Sciatic nerve (tissue), 2 donors: ENCODE measurements around the gene MEF2C. TPM values are rescaled to one million over a fixed set of nuclear protein-coding genes. Genes with fewer than 3 reads are reported as not detected.

Experiments
- ATAC-seq: fragments of 200-7000 bp; cut with Tn5 transposase; one replicate; pipeline ENCODE4 v1.9.1; 2020; ENCODE audit warnings: mild to moderate bottlenecking, moderate library complexity
- DNase-seq: peaks from one replicate; pipeline ENCODE4 v3.0.0-alpha.2; 2020; ENCODE audit warnings: low spot score
- intact Hi-C: fragments of 100-400 bp; cut with DNase I; formaldehyde crosslinking; loops from one replicate; pipeline ENCODE4 v1.14.2; 2022
- total RNA-seq: library from RNA; stranded (reverse); fragmentation: NEBNext Ultra II Directional; extraction: Animal tissue kit (Norgen Biotek cat#: 25700); gene quantifications from one replicate; pipeline ENCODE4 v1.2.1, GENCODE V29; 2021
- donor health status: DM: no; HTN: no; CAD: no.
- donor health status: DM: no; HTN: no; CAD: no.

Gene MEF2C
- total RNA-seq, 1 donor from 2014 or later: 97.3 TPM

DNA sequence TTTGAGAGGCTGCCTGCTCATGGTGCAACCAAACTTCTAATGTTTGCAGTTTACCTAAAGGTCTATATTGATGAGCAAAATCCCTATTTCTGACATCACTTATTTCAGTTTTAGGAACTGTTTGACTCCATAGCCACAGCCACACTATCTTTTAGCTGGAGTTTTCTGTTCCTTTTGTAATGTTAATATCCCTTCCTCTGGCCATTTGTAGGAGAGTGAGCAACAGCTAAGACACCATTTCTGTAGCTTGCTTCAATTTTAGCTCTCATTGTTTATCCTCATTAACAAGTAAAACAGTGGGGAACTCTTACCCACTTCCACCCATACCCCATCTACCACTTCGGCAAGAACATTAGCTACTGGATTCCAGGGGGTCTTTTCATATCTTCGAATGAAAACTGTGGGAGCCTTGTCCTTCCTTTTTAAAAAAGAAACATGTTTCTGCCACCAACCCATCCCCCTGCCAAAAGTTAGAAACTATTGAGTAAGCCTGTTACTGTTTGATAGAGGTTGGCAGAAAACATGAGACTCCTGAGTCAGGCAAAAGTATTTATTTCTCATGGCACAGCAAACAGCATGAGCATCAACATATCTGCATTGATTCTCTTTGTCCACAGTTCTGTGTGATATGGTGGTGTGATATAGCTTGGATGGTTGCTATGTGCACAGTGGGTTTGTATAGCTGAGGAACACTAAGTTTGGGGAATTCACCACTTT lies 174.1 kb downstream of the MEF2C start:
- ATAC-seq (no peak), DNase-seq (no peak)
- intact Hi-C loops: no loop called here

DNA sequence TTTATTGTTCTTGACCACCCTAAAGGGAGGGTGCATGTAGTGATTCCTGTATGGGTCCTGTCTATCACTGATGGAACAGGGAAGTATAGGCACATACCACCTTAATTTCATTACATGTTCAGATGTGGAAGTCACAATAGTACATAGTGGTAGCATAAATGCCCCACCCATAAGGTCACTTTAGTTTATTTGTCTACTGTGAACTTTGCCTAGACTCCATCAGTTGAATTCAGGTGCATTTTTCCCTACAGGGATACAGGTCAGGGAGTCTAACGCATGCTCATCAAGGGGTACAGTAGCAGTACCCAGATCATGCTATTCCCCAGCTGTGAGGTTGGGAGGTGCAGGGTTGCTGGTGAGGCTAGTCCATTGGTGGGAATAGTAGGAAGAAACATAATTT lies 175.0 kb downstream of the MEF2C start:
- no peak for DNase-seq
- intact Hi-C loops: no loop called here
- ATAC-seq: no peak

DNA sequence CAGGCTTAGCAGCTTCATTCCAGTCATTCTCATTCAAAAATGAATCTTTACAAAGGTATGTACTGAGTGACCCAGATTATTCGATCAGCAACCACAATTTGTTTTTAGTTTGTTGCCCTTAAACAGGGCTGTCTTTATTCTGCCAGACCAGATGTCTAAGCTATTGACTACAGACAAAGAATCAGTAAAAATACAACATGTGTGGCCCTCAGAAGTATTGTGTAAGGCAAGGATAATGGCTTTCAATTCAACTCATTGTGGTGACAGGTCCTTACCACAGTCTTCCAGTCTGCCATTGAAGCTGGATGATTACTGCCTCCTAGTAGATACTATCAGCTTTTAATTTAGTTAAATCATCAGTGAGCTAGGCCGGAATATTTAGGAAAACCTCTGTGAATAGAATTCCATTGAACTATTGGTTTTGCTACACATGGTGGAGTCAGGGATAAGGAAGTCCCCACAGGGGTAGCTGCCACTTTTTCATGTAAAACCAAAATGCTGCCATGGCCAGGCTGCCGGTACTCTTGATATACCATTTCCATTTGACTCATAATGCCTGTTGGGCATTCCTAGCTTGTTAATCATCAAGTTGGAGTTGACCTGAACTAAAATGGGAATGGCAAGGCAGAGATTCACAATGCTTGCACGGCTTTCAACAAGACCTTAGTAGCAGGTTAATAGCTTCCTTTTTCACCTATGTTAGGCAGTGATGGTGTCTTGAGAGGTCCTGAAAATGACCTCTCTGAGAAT lies 175.6 kb downstream of the MEF2C start:
- no peak for DNase-seq
- intact Hi-C loops: no loop called here
- no peak for ATAC-seq

DNA sequence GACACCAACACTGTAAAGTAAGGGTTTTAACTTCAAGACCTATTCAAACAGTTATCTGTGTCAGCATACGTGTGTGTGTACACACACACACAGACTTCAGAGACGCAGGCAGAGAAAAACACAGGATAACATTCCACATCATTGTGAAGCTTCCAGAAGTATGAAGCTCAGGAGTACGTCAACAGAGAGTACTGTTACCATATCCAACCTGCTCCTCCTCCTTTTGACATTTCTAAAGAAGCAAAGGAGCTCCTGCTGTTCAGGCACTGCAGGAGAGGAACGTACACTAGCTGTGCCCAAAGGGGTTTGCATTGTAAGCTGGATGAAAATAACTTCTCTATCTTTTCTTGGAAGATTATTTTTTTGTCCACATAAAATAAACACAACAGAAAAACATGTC lies 180.7 kb downstream of the MEF2C start:
- no peak for DNase-seq
- intact Hi-C loops: no loop called here
- ATAC-seq: no peak

DNA sequence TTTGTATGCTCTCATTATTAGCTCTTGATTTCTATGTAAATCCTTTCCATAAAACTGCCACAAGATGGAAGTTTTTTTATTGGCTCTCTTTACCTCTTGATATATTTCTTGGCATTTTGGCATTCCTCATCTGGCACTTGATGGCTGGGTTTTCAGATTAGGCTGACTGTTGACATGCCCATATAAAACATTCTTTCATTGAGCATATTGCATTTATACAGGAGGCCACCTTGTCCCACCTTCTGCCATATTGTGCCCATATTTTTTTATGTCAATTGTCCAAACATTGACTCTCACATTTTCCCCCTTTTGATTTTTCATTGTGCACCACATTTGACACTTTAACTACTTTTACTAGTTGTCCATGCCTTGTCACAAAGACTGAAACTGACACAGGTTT lies 182.9 kb downstream of the MEF2C start:
- DNase-seq (no peak), ATAC-seq (no peak)
- intact Hi-C loops: no loop called here

DNA sequence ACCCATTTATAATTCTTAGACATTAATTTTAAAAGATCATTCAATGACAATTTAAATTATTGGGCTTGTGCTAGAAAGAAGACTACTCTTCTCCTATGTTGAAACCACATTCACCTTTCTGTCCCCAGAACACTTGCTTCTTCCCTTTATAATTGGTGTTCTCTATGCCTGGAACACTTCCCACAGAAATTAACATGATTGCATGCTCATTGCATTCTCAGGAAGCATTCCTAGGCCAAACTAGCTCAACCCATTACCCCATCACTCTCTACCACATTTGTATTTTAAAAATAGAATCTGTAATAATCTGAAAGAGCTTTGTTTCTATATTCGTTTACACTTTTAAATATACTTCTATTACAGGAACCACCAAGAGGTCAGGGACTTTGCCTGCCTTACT lies 184.7 kb downstream of the MEF2C start:
- DNase-seq (no peak), ATAC-seq (no peak)
- intact Hi-C loops: no loop called here

DNA sequence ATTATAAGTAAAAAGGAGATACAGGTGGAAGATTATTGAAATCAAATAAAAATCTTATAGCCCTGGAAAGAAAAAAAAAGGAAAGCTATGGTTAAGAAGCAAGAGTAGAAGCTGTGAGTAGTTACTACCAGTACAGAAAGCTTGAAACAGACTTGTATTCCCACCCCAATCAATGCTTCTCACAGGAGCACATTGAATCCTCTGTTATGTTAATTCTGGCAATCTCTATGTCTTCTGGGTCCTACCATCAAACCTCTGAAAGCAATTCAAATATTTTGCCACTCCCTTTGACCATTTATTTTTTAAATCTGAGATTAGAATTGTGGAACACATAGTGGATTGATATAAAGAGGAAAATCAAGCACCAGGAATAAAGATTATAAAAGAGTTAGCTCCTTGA lies 186.5 kb downstream of the MEF2C start:
- DNase-seq (no peak), ATAC-seq (no peak)
- intact Hi-C loops: no loop called here

DNA sequence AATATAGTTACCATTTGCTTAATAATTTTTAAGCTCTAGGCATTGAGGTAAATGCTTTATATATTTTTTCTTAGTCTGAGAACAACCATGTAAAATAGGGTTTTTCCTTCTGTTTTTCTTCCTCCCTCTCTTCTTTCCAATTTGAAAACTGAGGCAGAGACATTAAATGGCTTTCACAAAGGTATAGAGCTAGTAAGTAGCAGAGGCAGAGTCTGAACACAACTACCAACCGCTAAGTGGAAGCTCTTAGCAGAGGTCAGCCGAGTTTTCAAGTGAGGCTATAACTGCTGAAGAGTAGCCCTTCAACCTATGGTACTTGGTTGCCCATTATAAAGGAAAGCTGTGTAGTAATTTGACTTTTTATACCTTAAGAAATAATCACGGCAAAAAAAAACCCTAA lies 187.1 kb downstream of the MEF2C start:
- no peak for ATAC-seq
- no peak for DNase-seq
- intact Hi-C loops: no loop called here

DNA sequence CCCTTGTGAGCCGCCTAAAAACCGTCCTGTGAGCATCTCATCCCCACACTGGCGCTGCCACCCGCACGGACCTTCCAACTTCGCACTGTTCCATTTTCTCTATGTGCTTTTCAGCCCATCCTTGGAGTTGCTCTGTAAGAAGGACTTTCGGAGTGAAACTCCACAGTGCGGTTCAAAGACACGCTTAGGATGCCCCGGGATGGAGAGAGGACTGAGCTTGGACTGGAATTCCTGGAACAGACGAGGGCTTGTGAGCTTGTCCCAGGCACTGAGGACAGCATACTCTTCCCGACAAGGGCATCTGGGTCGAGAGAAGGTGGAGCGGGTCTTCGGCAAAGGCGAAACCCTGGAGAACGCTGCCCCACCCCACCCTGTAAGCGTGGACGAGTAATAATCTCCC lies 187.8 kb downstream of the MEF2C start:
- ATAC-seq (no peak), DNase-seq (no peak)
- intact Hi-C loops: no loop called here

DNA sequence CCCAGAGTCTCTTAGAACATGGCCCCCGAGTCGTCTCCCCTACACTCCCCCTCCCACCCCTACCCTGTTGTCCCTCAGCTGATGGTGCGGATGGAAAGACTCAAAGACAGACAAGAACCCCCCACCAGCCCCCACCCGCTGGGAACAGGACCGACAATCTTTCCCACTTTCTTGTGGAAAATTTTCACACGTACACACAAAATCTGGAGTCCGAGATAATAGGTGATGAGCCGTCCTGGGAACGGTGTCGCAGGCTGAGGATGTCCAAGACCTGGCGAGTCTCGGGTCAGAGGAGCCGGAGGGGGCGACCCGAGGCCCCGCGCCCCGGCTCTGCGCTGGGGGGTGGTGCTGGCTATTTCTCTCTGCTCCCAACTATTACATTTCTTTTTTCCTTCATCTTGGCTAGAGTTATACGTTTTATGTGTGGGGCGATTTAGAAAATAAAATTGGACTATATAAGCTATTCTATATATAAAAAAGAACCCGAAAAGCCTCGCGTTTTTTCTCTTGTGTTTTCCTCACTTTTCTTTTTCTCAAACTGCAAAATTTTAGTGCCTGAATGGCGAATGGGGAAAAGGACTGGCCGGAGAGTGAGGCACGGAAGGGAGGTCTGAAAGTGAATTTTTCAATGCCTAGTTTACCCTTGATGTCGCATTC lies 188.8 kb downstream of the MEF2C start:
- no peak for ATAC-seq
- intact Hi-C loops: loop anchor here (5.0 kb wide), 1 partner anchor 912 kb away; no protein-coding TSS in a partner anchor
- DNase-seq: no peak

DNA sequence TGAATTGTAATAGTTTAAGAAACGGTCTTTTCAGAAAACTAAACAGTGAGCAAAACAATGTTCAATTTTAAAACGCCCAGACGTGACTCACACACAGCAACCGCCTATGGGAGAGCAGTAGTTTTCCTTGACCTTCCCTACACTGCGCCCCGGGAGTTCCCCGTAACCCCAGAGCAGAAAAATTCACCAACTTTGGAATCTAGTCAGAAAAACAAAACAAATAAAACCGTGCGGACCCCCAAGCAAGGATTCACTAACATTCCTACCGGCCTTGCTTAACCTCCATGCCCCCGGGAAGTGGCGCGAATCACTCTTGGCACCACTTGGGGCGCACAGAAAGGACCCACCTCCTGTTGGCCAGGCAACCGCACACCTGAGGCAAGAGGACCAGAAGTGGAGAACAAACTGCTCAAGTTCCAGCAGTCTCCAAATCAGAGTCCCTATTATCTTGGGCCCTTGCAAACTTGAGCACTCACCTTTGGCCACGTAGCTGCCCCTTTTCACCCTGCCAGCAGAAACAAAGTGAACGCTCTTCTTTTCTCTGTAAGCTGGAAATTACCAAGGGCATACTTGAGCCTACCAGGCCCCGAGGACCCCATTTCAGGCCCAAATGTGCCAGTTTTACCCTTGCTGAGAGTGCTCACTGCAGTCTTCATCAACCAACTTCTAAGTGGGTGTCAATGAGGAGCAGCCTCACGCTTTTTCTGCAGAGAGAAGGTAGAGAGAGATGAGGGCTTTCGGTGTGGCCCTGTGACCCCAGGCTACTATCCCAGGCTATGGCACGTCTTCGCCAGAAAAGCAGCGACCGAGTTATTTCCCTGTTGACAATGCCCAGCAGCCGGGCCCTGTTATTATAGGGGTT lies 189.7 kb downstream of the MEF2C start:
- no peak for DNase-seq
- ATAC-seq: no peak
- intact Hi-C loops: loop anchor here (5.0 kb wide), 1 partner anchor 911 kb away; no protein-coding TSS in a partner anchor

DNA sequence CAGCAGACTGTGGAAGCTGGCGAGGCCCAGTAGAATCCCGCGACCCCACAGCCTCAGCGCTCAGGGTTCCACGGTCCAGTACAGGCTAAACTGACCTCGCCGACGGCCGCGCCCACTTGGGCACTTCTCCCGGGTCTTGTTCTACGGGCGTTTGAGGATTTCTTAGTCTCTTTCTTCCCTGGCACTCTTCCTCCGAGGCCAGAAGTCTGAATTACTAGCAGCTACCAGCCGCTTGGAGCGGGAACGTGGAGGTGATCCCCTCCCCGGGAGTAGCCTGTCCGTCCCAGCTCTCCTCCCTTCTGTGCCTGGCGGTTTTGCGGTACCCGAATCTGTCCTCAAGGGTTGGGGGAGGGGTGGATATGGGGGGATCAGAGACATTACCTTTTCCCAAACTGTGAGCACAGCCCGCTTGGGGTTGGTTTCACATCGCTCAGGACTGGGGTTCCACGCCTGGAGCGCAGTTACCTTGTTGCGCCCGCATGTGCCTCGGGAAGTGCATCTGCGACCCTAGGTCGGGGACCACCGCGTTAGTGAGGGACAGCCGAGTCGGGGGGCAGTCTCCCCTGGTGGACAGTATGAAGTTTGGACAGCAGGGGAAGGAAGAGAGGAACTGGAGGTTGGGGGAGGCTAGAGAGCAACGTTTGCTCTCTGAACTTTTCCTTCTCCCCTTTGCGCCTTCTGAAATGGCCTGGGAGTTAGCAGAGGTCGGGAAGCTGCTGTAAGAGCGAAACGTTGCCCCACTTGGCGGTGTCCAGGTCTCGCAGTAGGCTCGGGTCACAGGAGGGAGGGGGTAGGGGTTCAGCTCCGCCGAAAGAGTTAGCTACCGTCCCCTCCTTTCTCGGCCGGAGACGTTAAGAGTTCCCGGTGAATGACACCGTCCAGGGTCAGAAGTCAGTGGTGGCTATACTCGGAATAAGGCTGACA lies 190.8 kb downstream of the MEF2C start:
- intact Hi-C loops: loop anchor here (5.0 kb wide), 1 partner anchor 910 kb away; no protein-coding TSS in a partner anchor
- DNase-seq (no peak), ATAC-seq (no peak)

DNA sequence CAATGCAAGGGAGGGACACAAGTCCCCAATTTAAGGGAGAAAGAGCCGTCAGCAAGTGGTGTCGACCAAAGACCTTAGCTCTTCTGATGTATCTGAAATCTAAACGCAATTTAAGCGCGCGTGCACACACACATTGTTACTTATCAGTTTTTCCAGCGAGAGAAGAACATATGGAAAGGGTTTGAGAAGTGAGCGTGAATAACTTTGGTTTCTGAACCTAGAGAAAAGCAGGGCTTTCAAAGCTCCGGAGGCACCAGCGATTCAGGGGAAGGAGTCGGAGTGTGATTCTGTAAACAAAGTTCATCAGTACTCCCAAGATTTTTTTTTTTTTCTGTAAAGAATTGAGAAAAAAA lies 191.8 kb downstream of the MEF2C start:
- DNase-seq (no peak), ATAC-seq (no peak)
- intact Hi-C loops: loop anchor here (5.0 kb wide), 1 partner anchor 909 kb away; no protein-coding TSS in a partner anchor

DNA sequence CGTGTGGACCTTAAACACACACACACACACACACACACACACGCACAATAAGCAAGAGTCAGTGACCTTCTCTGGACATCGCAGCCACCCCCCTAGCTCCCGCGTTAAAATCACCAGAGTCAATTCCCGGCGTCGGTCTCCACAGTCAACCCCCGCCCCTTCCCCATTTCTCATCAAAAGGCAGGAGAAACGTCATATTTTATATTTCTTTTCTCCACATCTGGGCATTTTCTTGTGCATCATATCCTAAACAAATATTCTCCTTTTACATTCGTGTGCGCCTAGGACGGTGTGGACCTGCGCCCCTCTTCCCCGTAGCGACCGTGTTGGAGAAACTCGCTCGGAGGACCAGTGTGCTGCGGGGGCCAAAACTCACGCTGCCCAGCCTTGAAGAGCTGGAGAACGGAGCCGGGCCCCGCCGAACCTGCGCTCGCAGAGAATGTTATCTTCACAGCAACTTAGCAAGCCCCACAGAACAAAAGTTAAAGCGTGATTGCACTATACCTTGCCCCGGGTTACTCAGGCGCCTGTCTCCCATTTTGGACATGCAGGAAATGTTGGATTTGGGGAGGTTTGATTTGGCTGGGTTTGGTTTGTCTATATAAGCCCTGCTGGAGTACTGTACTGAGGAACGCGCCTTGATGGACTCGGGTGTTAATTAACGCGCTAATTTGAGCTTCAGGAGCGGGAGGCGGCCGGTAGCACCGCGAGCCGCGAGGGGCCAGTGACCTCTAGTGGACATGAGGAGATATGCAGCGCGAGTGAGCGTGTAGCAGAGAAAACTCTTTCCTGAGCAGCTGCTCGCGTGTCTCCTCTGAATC lies 192.4 kb downstream of the MEF2C start:
- intact Hi-C loops: loop anchor here (5.0 kb wide), 1 partner anchor 908 kb away; no protein-coding TSS in a partner anchor
- peak; percentile 89 for ATAC-seq
- peak; percentile 83 for DNase-seq

DNA sequence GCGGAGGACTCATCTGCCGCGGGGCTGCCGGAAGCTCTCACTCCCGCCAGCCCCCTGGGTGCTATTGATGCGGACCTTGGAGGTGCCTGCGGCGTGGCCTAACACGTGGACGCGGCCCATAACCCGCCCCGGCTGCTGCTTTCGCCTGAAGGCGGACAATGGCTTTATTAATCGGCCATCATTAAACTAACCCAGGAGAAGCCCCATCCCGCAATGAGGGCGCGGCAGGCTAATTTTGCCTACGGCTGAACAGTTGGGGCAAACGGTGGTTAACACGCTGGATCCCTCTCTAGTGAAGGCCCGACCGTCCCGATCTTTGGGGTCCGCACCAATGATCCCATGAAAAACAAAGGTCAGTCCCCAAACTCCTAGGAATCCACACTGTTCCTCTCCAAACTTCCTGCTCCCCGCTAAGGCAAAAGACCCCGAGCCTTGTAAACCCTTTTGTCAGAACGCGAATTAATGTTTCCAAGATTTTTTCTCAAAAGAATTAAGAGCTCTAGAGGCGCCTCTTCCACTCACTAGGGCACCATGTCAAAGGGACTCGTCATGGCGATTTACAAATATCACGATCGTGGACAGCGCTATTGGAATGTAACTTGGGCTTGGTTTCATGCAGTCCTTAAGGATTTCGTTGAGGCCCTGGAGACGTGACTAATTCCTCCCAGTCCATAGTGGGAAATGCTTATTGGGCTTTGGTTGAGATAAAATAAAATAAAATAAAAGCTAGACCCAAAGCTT lies 193.1 kb downstream of the MEF2C start:
- no peak for DNase-seq
- no peak for ATAC-seq

DNA sequence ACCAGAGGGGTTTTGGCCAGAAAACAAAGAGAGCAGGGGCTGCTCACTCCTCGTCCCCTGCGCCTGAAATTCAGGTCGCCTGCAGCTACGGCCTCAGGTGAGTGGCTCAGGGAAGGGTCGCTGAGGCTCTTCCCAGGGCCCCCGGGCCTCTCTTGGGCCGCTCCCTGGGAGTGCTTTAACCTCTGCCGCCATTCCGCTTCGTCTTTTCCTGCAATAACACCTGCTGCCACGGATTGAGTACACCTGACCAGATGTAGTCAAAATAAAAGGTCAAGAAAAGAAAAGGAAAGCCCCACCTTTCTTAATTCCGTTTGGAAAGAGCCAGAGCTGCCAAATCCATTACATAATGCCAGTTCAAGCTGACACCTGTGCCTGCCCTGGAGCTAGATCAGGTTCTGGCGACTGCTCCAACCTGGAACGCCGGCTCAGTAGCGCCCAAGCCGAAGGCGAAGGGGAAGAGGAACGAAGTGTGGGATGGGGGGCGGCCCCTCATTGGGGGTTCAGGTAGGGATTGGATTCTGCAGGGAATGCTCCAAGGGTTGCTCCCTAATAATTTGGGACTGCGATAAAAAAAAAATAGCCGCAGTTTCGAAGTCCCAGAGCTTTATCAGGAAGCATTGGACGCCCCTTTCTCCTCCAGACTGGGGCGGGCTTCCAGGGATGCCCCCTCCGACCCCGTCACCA lies 193.9 kb downstream of the MEF2C start:
- no peak for ATAC-seq
- DNase-seq: no peak
- intact Hi-C loops: no loop called here

More for the DNA sequence above, 193.1 kb downstream of the MEF2C start:
- intact Hi-C loops: loop anchor here (5.0 kb wide), 1 partner anchor 908 kb away; no protein-coding TSS in a partner anchor
